Testis (tissue), 2 donors: Measurements from ENCODE around the gene C2CD5.

Experiments used
- POLR2A ChIP-seq: fragments of 450-650 bp; IDR thresholded peaks from one replicate; pipeline ENCODE4 v1.6.1; 2017; ENCODE audit warnings: antibody characterized with exemption, mild to moderate bottlenecking, moderate library complexity
- TF ChIP-seq, protein P1 (sequence below), 3 experiments: fragments of 450-650 bp in 2 of 3; fragments of 200-600 bp in 1 of 3; sonication (generic) in 1 of 3; IDR thresholded peaks; one replicate each; pipeline ENCODE4 v1.5.1; 2016 to 2019; ENCODE audit warnings: antibody characterized with exemption in 3 of 3, mild to moderate bottlenecking in 2 of 3, moderate library complexity in 1 of 3

DNA sequence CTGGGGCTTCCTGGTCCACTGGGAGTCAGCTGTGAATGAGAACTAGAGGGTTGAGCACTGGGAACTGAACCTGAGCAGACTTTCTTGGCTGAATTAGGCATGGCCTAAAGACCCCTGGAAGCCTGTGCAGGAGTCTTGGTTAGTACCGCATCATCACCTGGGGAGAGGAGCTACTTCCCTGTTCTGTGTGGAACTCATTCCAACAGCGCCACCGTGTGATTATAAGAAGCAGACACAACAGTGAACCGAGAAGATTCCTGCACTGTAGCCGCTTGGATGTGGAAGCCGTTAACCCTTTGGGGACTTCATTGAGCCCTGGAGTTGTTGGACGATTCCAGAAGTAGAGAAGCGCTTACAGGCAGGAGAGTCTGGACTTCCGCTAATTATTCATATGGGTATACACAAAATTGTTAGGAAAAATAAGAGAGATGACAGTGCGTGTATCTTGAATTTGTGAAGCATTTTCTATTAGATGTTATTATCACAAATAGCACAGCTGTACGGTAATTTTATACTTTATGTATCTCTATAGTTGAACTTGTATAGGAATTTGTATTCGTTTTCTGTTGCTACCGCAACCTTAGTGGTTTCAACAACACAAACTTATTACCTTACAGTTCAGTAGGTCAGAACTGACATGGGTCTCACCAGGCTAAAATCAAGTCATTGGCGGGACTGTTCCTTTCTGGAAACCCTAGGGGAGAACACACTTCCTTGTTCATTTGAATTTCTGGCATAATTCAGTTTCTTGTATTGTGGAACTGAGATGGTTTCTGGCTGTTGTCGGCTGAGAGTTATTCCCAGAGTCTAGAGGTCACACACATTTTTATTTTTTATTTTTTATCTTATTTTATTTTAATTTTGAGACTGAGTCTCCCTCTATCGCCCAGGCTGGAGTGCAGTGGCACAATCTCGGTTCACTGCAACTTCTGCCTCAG, 100.7 kb downstream of the C2CD5 start:
- TF ChIP-seq, protein P1, sequence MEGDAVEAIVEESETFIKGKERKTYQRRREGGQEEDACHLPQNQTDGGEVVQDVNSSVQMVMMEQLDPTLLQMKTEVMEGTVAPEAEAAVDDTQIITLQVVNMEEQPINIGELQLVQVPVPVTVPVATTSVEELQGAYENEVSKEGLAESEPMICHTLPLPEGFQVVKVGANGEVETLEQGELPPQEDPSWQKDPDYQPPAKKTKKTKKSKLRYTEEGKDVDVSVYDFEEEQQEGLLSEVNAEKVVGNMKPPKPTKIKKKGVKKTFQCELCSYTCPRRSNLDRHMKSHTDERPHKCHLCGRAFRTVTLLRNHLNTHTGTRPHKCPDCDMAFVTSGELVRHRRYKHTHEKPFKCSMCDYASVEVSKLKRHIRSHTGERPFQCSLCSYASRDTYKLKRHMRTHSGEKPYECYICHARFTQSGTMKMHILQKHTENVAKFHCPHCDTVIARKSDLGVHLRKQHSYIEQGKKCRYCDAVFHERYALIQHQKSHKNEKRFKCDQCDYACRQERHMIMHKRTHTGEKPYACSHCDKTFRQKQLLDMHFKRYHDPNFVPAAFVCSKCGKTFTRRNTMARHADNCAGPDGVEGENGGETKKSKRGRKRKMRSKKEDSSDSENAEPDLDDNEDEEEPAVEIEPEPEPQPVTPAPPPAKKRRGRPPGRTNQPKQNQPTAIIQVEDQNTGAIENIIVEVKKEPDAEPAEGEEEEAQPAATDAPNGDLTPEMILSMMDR (IDR thresholded peaks at IDR 0.05) = peak in 2 of 3 experiments; percentile 49 to 69
- no peak for TF ChIP-seq POLR2A
